IMR-90 (cell line): ENCODE measurements around the gene TMEM240. TPM values are rescaled to one million over a fixed set of nuclear protein-coding genes. Genes with fewer than 3 reads are reported as not detected.
"Not testable (repeated sequence)": the region's sequence is repeated elsewhere in the genome, so short reads cannot be mapped to it uniquely, and the experiment has no call there.

Source experiments
- ATAC-seq: fragments of 200-7000 bp; cut with Tn5 transposase; 2 replicates; pipeline ENCODE4 v1.9.1; 2020; ENCODE audit warnings: low read depth, mild to moderate bottlenecking, moderate library complexity
- BruUV-seq: library from RNA; stranded (reverse); fragments of 400-500 nt; replicated peaks from 2 replicates; lab custom pipeline; 2021; lab: Mats Ljungman, UMichigan
- CTCF ChIA-PET: fragments of 300-600 bp; formaldehyde crosslinking; extraction: SDS; loops from one replicate; lab custom pipeline; 2021; ENCODE audit warnings: antibody characterized with exemption; lab: Yijun Ruan, JAX
- POLR2A ChIA-PET: fragments of 300-600 bp; sonication (Branson Sonifier 250); formaldehyde crosslinking; loops from one replicate; lab custom pipeline; 2022; ENCODE audit warnings: antibody characterized with exemption; ENCODE audit not compliant: unreplicated experiment; lab: Charles Lee
- DNase-seq: peaks from one replicate; pipeline ENCODE4 v3.0.0; 2013
- H2AFZ ChIP-seq: replicated peaks from 2 replicates; pipeline ENCODE3; 2013; ENCODE audit warnings: low read length, mild to moderate bottlenecking; ENCODE audit not compliant: poor library complexity
- H2AK5ac ChIP-seq: 2 replicates; pipeline ENCODE4 v1.6.1; 2013; ENCODE audit warnings: low read depth, low read length, inconsistent platforms
- H2AK9ac ChIP-seq: replicated peaks from 2 replicates; pipeline ENCODE3; 2013; ENCODE audit warnings: mild to moderate bottlenecking, low read depth, low read length, moderate library complexity; ENCODE audit not compliant: poor library complexity
- H2BK120ac ChIP-seq: 2 replicates; pipeline ENCODE4 v1.6.1; 2013; ENCODE audit warnings: low read depth, low read length, inconsistent platforms
- H2BK15ac ChIP-seq: 3 replicates; pipeline ENCODE4 v1.6.1; 2013; ENCODE audit warnings: low read depth, low read length, inconsistent platforms
- H2BK20ac ChIP-seq: 2 replicates; pipeline ENCODE4 v1.6.1; 2013; ENCODE audit warnings: low read depth, mild to moderate bottlenecking, inconsistent platforms, low read length, moderate library complexity
- H2BK5ac ChIP-seq: 2 replicates; pipeline ENCODE4 v1.6.1; 2013; ENCODE audit warnings: mild to moderate bottlenecking, low read depth, low read length, inconsistent platforms; ENCODE audit not compliant: poor library complexity, severe bottlenecking
- H3K14ac ChIP-seq: replicated peaks from 2 replicates; pipeline ENCODE4 v1.6.1; 2013; ENCODE audit warnings: low read depth, low read length, inconsistent platforms
- H3K18ac ChIP-seq: 2 replicates; pipeline ENCODE4 v1.6.1; 2013; ENCODE audit warnings: low read depth, low read length, control low read depth
- H3K23ac ChIP-seq: 2 replicates; pipeline ENCODE4 v1.6.1; 2013; ENCODE audit warnings: low read depth, low read length, inconsistent platforms
- H3K27ac ChIP-seq: 2 replicates; pipeline ENCODE4 v1.5.1; 2013; ENCODE audit warnings: mild to moderate bottlenecking, control low read depth, low read length; ENCODE audit not compliant: insufficient read depth
- H3K27me3 ChIP-seq: 2 replicates; pipeline ENCODE4 v1.6.1; 2013; ENCODE audit warnings: low read length; ENCODE audit not compliant: control insufficient read depth, insufficient read depth
- H3K36me3 ChIP-seq: 2 replicates; pipeline ENCODE4 v1.6.1; 2013; ENCODE audit warnings: low read length, mixed read lengths; ENCODE audit not compliant: control insufficient read depth, insufficient read depth
- H3K4ac ChIP-seq: 2 replicates; pipeline ENCODE4 v1.6.1; 2013; ENCODE audit warnings: low read depth, low read length, inconsistent platforms
- H3K4me1 ChIP-seq: 2 replicates; pipeline ENCODE4 v1.6.1; 2013; ENCODE audit warnings: low read length, mixed read lengths; ENCODE audit not compliant: control insufficient read depth, insufficient read depth
- H3K4me2 ChIP-seq: 2 replicates; pipeline ENCODE4 v1.6.1; 2013; ENCODE audit warnings: low read depth, mild to moderate bottlenecking, control low read depth, low read length, moderate library complexity
- H3K4me3 ChIP-seq: 2 replicates; pipeline ENCODE4 v1.5.1; 2013; ENCODE audit warnings: low read depth, mild to moderate bottlenecking, control low read depth, low read length, moderate library complexity; ENCODE audit not compliant: insufficient read depth
- H3K56ac ChIP-seq: 2 replicates; pipeline ENCODE4 v1.6.1; 2013; ENCODE audit warnings: low read length, inconsistent platforms; ENCODE audit not compliant: insufficient read depth; ENCODE audit errors: extremely low read depth
- H3K79me1 ChIP-seq, 2 experiments: 2 replicates each; pipeline ENCODE4 v1.6.1; 2013; ENCODE audit warnings: low read length in 2 of 2, inconsistent platforms in 1 of 2, low read depth in 1 of 2
- H3K9ac ChIP-seq: 2 replicates; pipeline ENCODE4 v1.6.1; 2013; ENCODE audit warnings: low read depth, low read length, control low read depth
- H3K9me1 ChIP-seq: 2 replicates; pipeline ENCODE4 v1.6.1; 2013; ENCODE audit warnings: low read length, inconsistent platforms; ENCODE audit not compliant: insufficient read depth
- H3K9me3 ChIP-seq: 2 replicates; pipeline ENCODE4 v1.6.1; 2013; ENCODE audit warnings: low read length; ENCODE audit not compliant: control insufficient read depth, insufficient read depth
- H4K20me1 ChIP-seq: 2 replicates; pipeline ENCODE4 v1.6.1; 2013; ENCODE audit warnings: low read length, inconsistent platforms; ENCODE audit not compliant: insufficient read depth
- H4K5ac ChIP-seq: 2 replicates; pipeline ENCODE4 v1.6.1; 2013; ENCODE audit warnings: mild to moderate bottlenecking, low read depth, low read length, control low read depth
- H4K8ac ChIP-seq, 2 experiments: 2 replicates each; pipeline ENCODE4 v1.6.1; 2013; ENCODE audit warnings: low read depth in 2 of 2, low read length in 2 of 2, control low read depth in 1 of 2, inconsistent platforms in 1 of 2
- H4K91ac ChIP-seq: 2 replicates; pipeline ENCODE4 v1.6.1; 2013; ENCODE audit warnings: low read depth, low read length, inconsistent platforms; ENCODE audit not compliant: insufficient read depth
- WGBS, 2 experiments: methylation state at CpG; one replicate each; pipeline versions ENCODE4 v1.1.5 to v1.1.7; 2013; ENCODE audit warnings: missing lambda C conversion rate in 2 of 2; ENCODE audit not compliant: insufficient read length in 1 of 2; ENCODE audit errors: extremely low coverage in 2 of 2; 5-methylcytosine and 5-hydroxymethylcytosine counted together
- dilution Hi-C: fragments of 300-500 bp; cut with HindIII; formaldehyde crosslinking; loops from one replicate; pipeline ENCODE4 v1.14.3; 2018; ENCODE audit warnings: low sequenced_read_pairs; ENCODE audit not compliant: unreplicated experiment
- in situ Hi-C: fragments of 300-500 bp; cut with MboI; formaldehyde crosslinking; loops from 3 replicates; pipeline ENCODE4 v1.14.3; 2019; ENCODE audit warnings: low sequenced_read_pairs, inconsistent platforms, mixed read lengths
- intact Hi-C: fragments of 100-400 bp; cut with micrococcal nuclease; formaldehyde crosslinking; loops from 2 replicates; pipeline ENCODE4 v1.10.0; 2022
- polyA plus RNA-seq, 3 experiments: library from polyadenylated mRNA; depleted of rRNA; stranded (reverse); fragments of >200 nt; gene quantifications; 2 replicates each; pipeline ENCODE4 v1.2.3, GENCODE V29; 2012; ENCODE audit warnings: low replicate concordance in 1 of 3
- total RNA-seq: library from RNA; depleted of rRNA; stranded (reverse); fragments of >200 nt; gene quantifications from 2 replicates; pipeline ENCODE4 v1.2.3, GENCODE V29; 2012

TMEM240 gene
- total and polyA plus RNA-seq, 2 of the 4 experiments (the other 2 are of a cell fraction) = 1.6 to 7.6 TPM

GRCh38 chr1:1533894-1534291 lies 6.5 kb downstream of the TMEM240 start:
- H3K4me1 ChIP-seq, H3K18ac ChIP-seq, H3K27ac ChIP-seq, H3K27me3 ChIP-seq, H3K4me2 ChIP-seq, H3K14ac ChIP-seq, intact Hi-C loops, H2AK5ac ChIP-seq, H3K56ac ChIP-seq, H2AK9ac ChIP-seq, H4K91ac ChIP-seq, H3K9me3 ChIP-seq, BruUV-seq, H3K4me3 ChIP-seq, H2BK120ac ChIP-seq, dilution Hi-C loops, H2BK15ac ChIP-seq, H2BK5ac ChIP-seq, H3K23ac ChIP-seq, POLR2A ChIA-PET, H4K5ac ChIP-seq, H3K4ac ChIP-seq, H4K8ac ChIP-seq, H2BK20ac ChIP-seq, in situ Hi-C loops, CTCF ChIA-PET, H3K9ac ChIP-seq, H2AFZ ChIP-seq, DNase-seq, ATAC-seq: not testable (repeated sequence)
- peaks cover 37% of the 10 kb centered on the region for H3K36me3 ChIP-seq
- H3K9me1 ChIP-seq = peaks cover 16% of the 10 kb centered on the region
- H3K79me1 ChIP-seq = peaks cover 10 to 33% of the 10 kb centered on the region in 2 experiments
- peaks cover 26% of the 10 kb centered on the region for H4K20me1 ChIP-seq
- WGBS, 2 experiments = 84% methylated on average over 5 of the region's 18 CpGs; no CpG with 5 or more reads in 1 of the 2 experiments

- in situ Hi-C loops, H2BK5ac ChIP-seq, POLR2A ChIA-PET: not testable (repeated sequence)
Observed at GRCh38 chr1:1533176-1533893, 7.1 kb downstream of the TMEM240 start.

More at GRCh38 chr1:1533176-1533893, 7.1 kb downstream of the TMEM240 start:
- H3K9ac ChIP-seq, H3K27ac ChIP-seq, H4K91ac ChIP-seq, H3K23ac ChIP-seq, H3K4ac ChIP-seq, CTCF ChIA-PET, H4K5ac ChIP-seq, ATAC-seq, H3K4me2 ChIP-seq, H2AK5ac ChIP-seq, dilution Hi-C loops, H3K4me1 ChIP-seq, H2AFZ ChIP-seq, intact Hi-C loops, H3K9me3 ChIP-seq, H2BK120ac ChIP-seq, DNase-seq, H4K8ac ChIP-seq, H3K27me3 ChIP-seq, H2AK9ac ChIP-seq, H3K4me3 ChIP-seq, H3K14ac ChIP-seq, H2BK20ac ChIP-seq, H2BK15ac ChIP-seq, H3K18ac ChIP-seq, H3K56ac ChIP-seq, BruUV-seq: not testable (repeated sequence)
- WGBS, 2 experiments = 100% methylated on average over 4 of the region's 22 CpGs; no CpG with 5 or more reads in 1 of the 2 experiments
- H4K20me1 ChIP-seq = peaks cover 21% of the 10 kb centered on the region
- peaks cover 38% of the 10 kb centered on the region for H3K36me3 ChIP-seq
- H3K9me1 ChIP-seq = peaks cover 10% of the 10 kb centered on the region
- peaks cover 5 to 28% of the 10 kb centered on the region in 2 experiments for H3K79me1 ChIP-seq
